Midbrain (tissue), 1 donor: ENCODE results near the gene OR2L5.

ENCODE experiments used
- DNase-seq: peaks from one replicate; lab custom pipeline; 2025; lab: John Stamatoyannopoulos, UW

The OR2L5 gene

GRCh38 chr1:248013229-248013710, at the start of gene OR2L5:
Gene OR2L5 (plus strand): TSS chr1:248013660. CDS start chr1:248021948, 8,288 bp downstream.
- DNase-seq = peak; percentile 12

- no peak for DNase-seq
Observed at GRCh38 chr1:247964933-247965332, 48.5 kb upstream of the OR2L5 start, which contains the start of gene OR2AK2. Gene OR2AK2 (plus strand): TSS chr1:247965233. CDS start chr1:247965377, 144 bp downstream.

- no peak for DNase-seq
Observed at GRCh38 chr1:247966532-247967204, 46.8 kb upstream of the OR2L5 start.

- DNase-seq = no peak
Observed at GRCh38 chr1:247992986-247993385, 20.5 kb upstream of the OR2L5 start.

DNA sequence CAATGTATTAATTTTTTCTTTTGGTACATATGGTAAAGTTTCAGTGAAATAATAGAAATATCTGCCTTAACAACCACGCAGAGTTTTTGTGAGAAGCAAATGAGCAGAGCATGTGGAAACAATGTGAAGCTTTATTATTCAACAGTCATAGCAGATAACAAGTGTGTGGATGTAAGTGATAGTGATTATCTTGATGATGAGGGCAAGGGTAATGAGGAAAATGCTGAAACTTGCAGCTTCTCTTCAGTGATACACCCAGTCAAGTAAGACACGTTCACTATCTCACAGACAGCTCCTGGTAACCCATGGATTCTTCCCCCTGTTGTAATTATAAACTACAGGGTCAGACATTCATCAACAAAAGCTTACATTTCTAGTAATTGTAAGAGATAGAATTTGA, 14.6 kb upstream of the OR2L5 start:
- no peak for DNase-seq

DNA sequence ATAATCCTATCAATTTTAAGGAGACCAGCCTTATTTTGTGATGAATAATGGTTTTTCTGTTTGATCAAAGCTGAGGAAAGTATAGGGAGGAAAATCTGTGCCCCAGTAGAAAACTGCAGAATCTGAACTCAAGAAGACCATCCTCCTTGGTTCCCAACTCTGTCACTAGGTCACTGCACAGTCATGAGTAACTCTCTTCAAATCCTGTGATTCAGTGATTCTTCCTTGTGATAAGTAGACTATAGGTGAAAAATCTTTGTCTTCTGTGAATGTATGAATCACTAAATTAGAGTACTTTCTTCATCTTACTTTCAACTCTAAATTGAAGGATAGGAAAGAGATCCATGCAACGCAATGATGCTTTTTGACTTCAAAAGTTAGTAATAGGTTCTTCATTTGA, 13.3 kb upstream of the OR2L5 start:
- DNase-seq = no peak

DNA sequence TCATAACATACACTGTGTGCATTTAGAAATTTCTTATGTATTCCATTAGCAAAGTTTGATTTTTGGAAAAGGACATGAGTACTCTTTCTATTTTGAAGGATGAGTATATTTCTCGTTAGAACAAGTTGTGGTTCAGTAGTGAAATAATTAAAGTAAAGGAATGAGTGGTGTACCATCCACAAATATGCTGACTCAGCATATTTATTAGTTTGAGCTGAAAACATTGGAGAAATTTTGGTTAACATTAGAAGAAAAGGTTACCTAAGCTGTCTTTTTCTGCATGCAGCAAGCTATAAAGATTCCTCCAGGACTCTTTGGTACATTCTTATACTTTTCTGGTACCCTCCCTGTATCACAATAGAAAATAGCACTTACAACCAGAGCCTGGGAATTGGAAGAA, 5.7 kb upstream of the OR2L5 start:
- no peak for DNase-seq

- no peak for DNase-seq
Observed at GRCh38 chr1:248009681-248010080, 3.8 kb upstream of the OR2L5 start.

GRCh38 chr1:248015803-248016202, 2.3 kb downstream of the OR2L5 start:
- peak; percentile 40 for DNase-seq

- no peak for DNase-seq
Observed at GRCh38 chr1:248029770-248030169, 16.3 kb downstream of the OR2L5 start, which contains the start of gene OR2L2. Gene OR2L2 (plus strand): TSS chr1:248030070. CDS start chr1:248038268, 8,198 bp downstream.

DNA sequence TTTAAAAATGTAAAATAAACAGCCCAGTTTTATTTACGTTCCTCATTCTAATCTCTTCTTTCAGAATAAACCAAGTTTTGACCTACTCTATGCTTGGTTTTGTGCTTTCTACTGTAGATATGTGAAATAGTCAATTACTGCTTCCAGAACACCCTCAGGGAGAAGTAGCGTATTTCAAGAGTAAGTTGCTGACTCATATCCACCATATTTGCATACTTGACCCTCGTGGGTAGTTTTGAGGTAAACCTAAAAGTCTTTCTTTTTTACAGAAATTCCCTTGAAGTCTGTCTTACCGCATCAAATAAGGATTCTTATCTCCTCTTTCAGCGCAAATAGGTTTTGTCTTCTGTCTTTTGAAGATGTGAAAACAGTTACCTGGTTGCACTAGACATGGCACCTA, 31.7 kb downstream of the OR2L5 start:
- no peak for DNase-seq

GRCh38 chr1:248046536-248046935, 33.1 kb downstream of the OR2L5 start, which contains the start of gene OR2L3:
Gene OR2L3 (plus strand): TSS chr1:248046836. CDS start chr1:248060682, 13,846 bp downstream.
- DNase-seq = no peak

DNA sequence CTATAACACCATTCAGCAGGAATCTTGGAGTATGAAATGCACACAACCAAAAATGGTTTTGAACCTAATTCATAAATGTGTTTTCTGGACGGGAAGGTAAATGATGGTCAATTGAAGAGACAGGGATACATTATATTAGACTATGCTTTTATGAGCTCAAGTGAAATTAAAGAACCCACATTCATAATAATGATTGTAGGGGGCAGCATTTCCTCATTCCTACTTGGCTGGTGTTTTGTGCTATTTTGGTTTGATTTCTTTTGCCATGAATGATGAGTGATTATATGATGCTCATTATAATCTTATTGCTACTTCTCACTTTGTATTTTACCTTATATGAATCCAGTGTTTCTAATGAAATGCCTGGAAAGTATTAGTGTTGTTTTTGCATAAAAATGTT, 33.5 kb downstream of the OR2L5 start:
- no peak for DNase-seq

GRCh38 chr1:248054671-248055070, 41.2 kb downstream of the OR2L5 start:
- no peak for DNase-seq

- no peak for DNase-seq
Observed at GRCh38 chr1:248055261-248055660, 41.8 kb downstream of the OR2L5 start.

DNA sequence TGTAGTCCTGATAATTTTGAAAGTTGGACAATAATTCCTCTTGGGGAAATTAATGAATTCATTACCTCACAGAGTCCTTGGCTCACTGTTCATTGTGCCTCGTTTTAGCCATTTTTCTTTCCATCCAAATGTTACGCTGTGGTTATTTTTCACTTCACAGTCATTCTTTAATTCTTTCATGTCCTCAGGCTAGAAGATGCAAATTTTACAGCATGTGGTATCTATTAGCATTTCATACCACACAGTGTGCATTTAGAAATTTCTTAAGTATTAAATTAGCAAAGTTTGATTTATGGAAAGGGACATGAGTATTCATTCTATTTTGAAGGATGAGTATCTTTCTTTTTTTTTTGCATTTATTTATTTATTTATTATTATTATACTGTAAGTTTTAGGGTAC, 51.6 kb downstream of the OR2L5 start:
- no peak for DNase-seq

DNA sequence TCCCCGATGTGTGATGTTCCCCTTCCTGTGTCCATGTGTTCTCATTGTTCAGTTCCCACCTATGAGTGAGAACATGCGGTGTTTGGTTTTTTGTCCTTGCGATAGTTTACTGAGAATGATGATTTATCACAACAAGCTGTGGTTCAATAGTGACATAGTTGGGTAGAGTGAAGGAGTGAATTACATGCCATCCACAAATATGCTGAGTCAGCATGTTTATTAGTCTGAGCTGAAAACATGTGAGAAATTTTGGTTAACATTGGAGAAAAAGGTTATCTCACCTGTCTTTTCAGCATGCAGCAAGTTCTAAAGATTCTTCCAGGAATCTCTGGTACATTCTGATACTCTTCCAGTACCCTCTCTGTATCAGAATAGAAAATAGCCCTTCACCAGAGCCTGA, 52.1 kb downstream of the OR2L5 start:
- DNase-seq = no peak
